Daoy (cell line): ENCODE data around the gene CEBPG. TPM values are rescaled to one million over a fixed set of nuclear protein-coding genes. Genes with fewer than 3 reads are reported as not detected.
A peak's percentile ranks its signal among the peaks of the same experiment; 100 is the strongest.

Source experiments
- DNase-seq: peaks from one replicate; pipeline ENCODE4 v3.0.0-alpha.2; 2015; ENCODE audit warnings: low read depth
- total RNA-seq: library from RNA; depleted of rRNA; stranded (reverse); fragments of >200 nt; shearing (Covaris generic); gene quantifications from 2 replicates; pipeline ENCODE4 v1.2.3, GENCODE V29; 2014

CEBPG gene
- total RNA-seq, 1 experiment from 2014 or later, result 35.4 TPM

- DNase-seq, result no peak
These were observed 32.3 kb downstream of the CEBPG start for GRCh38 chr19:33405553-33406461.

GRCh38 chr19:33406521-33407139 is 33.1 kb downstream of the CEBPG start:
- peak; percentile 70 for DNase-seq

- no peak for DNase-seq
These were observed 33.6 kb downstream of the CEBPG start for GRCh38 chr19:33407140-33407551.

GRCh38 chr19:33407716-33408115 is 34.2 kb downstream of the CEBPG start:
- DNase-seq, result no peak

- no peak for DNase-seq
These were observed 34.6 kb downstream of the CEBPG start for GRCh38 chr19:33408116-33408515.

- DNase-seq, result no peak
These were observed 35.3 kb downstream of the CEBPG start for GRCh38 chr19:33408538-33409434.

GRCh38 chr19:33409906-33410685 is 36.6 kb downstream of the CEBPG start:
- no peak for DNase-seq

- no peak for DNase-seq
These were observed 37.4 kb downstream of the CEBPG start for GRCh38 chr19:33410915-33411401.

- no peak for DNase-seq
These were observed 38.2 kb downstream of the CEBPG start for GRCh38 chr19:33411621-33412180.

- DNase-seq, result no peak
These were observed 39.3 kb downstream of the CEBPG start for GRCh38 chr19:33412601-33413425.

- no peak for DNase-seq
These were observed 39.9 kb downstream of the CEBPG start for GRCh38 chr19:33413426-33413725.

- no peak for DNase-seq
These were observed 40.6 kb downstream of the CEBPG start for GRCh38 chr19:33413868-33414666.

- DNase-seq, result no peak
These were observed 41.4 kb downstream of the CEBPG start for GRCh38 chr19:33414667-33415605.

- peak; percentile 85 for DNase-seq
These were observed 43.1 kb downstream of the CEBPG start for GRCh38 chr19:33416307-33417215.

GRCh38 chr19:33417751-33418150 is 44.2 kb downstream of the CEBPG start:
- DNase-seq, result no peak

GRCh38 chr19:33418461-33418860 is 45.0 kb downstream of the CEBPG start:
- no peak for DNase-seq
